Measurements from ENCODE around the gene CMC1. TPM values are rescaled to one million over a fixed set of nuclear protein-coding genes. Genes with fewer than 3 reads are reported as not detected.
A peak's percentile ranks its signal among the peaks of the same experiment; 100 is the strongest.
"Not testable (repeated sequence)": the region's sequence is repeated elsewhere in the genome, so short reads cannot be mapped to it uniquely, and the experiment has no call there.

The CMC1 gene
- total RNA-seq, result 29.5 and 32.5 TPM in 2 replicates

DNA sequence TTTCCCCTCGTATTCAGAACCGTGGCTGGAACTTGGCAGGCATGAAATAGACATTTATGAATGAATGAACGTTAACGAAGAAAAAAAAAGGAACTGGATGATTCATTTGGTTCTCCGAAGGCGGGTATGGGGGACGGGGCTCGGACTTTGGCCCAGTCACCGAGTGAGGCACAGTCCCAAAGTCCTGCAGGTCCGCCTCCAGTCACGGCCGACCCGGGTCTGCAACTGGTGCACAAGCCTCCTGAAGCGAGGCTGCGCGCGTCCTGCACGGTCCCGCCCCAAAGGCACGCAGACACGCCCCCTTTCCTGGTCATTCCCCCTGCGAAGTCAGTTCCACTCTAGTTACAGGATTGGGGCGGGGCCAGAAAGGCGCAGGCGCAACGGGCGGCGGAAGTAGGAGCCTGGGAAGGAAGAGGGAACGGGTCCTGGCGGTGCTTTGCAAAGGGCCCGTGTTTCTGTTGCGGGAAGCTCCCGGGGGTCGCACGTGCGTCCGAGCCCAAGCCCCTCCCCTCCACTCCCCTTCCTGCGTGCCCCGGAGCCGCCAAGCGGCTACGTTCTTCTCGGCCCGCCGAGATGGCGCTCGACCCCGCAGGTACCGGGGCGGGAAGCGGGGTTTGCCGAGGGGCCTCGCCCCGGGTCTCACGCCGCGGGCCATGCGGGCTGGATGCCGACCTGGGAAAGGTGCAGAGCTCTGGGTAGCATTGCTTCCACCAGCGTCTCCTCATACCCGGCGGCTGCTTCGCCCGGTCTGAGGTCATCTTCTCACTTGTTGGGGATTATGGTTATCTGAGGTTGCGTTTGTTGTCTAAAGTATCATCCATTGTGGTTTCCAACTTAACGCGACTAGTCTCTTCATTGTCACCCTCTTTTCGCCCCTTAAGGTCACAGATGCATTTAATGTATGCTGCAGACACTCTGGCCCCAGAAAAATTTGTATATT is at the start of gene CMC1:
CMC1 (plus strand) TSS at position 399 of the 940 bp plus-strand sequence; CDS start at position 574, 175 bp downstream.
- Mint-ChIP-seq H3K36me3 (ENCODE audit: low read depth) (peaks cover 17% of the 10 kb centered on the region), H3K27ac (peak within 1 kb of the TSS; percentile 96), H3K4me1 (ENCODE audit: low read depth) (peaks cover 37% of the 10 kb centered on the region), H3K27me3 (ENCODE audit: insufficient read depth) (no peaks in the 10 kb centered on the region), H3K4me3 (peak within 1 kb of the TSS; percentile 94), H3K9me3 (peaks cover 3% of the 10 kb centered on the region)
- DNase-seq (ENCODE audit: low spot score), result peak; percentile 87
- intact Hi-C loops (cut with micrococcal nuclease), result loop anchor here (1.0 to 2.0 kb wide), 8 partner anchors 45 to 872 kb away; partner anchors contain the start of genes NEK10 and SLC4A7

GRCh38 chr3:28198161-28198560 is 43.3 kb upstream of the CMC1 start:
- Mint-ChIP-seq H3K4me3 (no peak overlapping the region), H3K4me1 (ENCODE audit: low read depth) (no peaks in the 10 kb centered on the region), H3K9me3 (peaks cover 4% of the 10 kb centered on the region), H3K36me3 (ENCODE audit: low read depth) (peaks cover 2% of the 10 kb centered on the region), H3K27ac (no peak overlapping the region), H3K27me3 (ENCODE audit: insufficient read depth) (no peaks in the 10 kb centered on the region)
- intact Hi-C loops (cut with micrococcal nuclease), result no loop called here
- DNase-seq (ENCODE audit: low spot score), result no peak

- no peak for DNase-seq (ENCODE audit: low spot score)
- Mint-ChIP-seq H3K4me3 (no peak overlapping the region), H3K36me3 (ENCODE audit: low read depth) (peaks cover 2% of the 10 kb centered on the region), H3K9me3 (peaks cover 4% of the 10 kb centered on the region), H3K27ac (no peak overlapping the region), H3K4me1 (ENCODE audit: low read depth) (no peaks in the 10 kb centered on the region), H3K27me3 (ENCODE audit: insufficient read depth) (no peaks in the 10 kb centered on the region)
- intact Hi-C loops (cut with micrococcal nuclease), result no loop called here
Measured at GRCh38 chr3:28198974-28199373, 42.4 kb upstream of the CMC1 start.

GRCh38 chr3:28199643-28200042 is 41.8 kb upstream of the CMC1 start:
- H3K27me3 Mint-ChIP-seq (ENCODE audit: insufficient read depth); H3K36me3 Mint-ChIP-seq (ENCODE audit: low read depth); H3K4me1 Mint-ChIP-seq (ENCODE audit: low read depth); H3K9me3 Mint-ChIP-seq; intact Hi-C loops (cut with micrococcal nuclease); H3K27ac Mint-ChIP-seq; H3K4me3 Mint-ChIP-seq; DNase-seq (ENCODE audit: low spot score): not testable (repeated sequence)

DNA sequence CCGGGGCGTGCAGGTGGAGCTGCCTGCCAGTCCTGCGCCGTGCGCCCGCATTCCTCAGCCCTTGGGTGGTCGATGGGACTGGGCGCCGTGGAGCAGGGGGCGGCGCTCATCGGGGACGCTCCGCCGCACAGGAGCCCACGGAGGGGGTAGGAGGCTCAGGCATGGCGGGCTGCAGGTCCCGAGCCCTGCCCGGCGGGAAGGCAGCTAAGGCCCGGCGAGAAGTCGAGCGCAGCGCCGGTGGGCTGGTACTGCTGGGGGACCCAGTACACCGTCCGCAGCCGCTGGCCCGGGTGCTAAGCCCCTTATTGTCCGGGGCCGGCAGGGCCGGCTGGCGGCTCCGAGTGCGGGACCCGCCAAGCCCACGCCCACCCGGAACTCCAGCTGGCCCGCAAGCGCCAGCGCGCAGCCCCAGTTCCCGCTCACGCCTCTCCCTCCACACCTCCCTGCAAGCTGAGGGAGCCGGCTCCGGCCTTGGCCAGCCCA is 41.0 kb upstream of the CMC1 start:
- H3K27ac Mint-ChIP-seq; H3K4me1 Mint-ChIP-seq (ENCODE audit: low read depth); H3K4me3 Mint-ChIP-seq; H3K9me3 Mint-ChIP-seq; H3K27me3 Mint-ChIP-seq (ENCODE audit: insufficient read depth); H3K36me3 Mint-ChIP-seq (ENCODE audit: low read depth); DNase-seq (ENCODE audit: low spot score); intact Hi-C loops (cut with micrococcal nuclease): not testable (repeated sequence)

DNA sequence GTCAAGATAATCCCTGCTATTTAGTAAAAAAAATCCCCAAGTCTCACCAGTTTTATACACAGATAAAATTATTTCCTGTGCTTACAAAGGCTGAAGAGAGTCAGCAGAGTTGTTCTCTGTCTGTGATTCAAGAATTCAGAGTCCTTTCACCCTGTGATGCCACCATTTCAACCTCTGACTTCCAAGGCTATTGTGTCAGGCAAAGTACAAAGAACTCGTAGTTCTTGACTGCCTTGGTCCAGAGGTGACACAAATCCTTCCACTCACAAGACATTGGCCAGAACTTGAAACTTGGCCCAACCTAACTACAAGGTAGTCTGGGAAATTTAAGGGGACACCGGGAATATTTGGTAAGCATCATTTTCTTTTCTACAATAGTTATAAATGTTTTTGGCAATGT is 34.9 kb upstream of the CMC1 start:
- DNase-seq (ENCODE audit: low spot score), result no peak
- intact Hi-C loops (cut with micrococcal nuclease), result no loop called here

GRCh38 chr3:28207000-28207733 is 34.3 kb upstream of the CMC1 start:
- H3K4me3 Mint-ChIP-seq, result no peak overlapping the region
- peaks cover 11% of the 10 kb centered on the region for H3K4me1 Mint-ChIP-seq (ENCODE audit: low read depth)
- H3K27ac Mint-ChIP-seq, result no peak overlapping the region
- no peaks in the 10 kb centered on the region for H3K9me3 Mint-ChIP-seq
- no peaks in the 10 kb centered on the region for H3K27me3 Mint-ChIP-seq (ENCODE audit: insufficient read depth)
- H3K36me3 Mint-ChIP-seq (ENCODE audit: low read depth), result no peaks in the 10 kb centered on the region
- intact Hi-C loops (cut with micrococcal nuclease), result no loop called here
- no peak for DNase-seq (ENCODE audit: low spot score)

More for the DNA sequence above, 34.9 kb upstream of the CMC1 start:
- no peaks in the 10 kb centered on the region for H3K27me3 Mint-ChIP-seq (ENCODE audit: insufficient read depth)
- no peak overlapping the region for H3K4me3 Mint-ChIP-seq
- no peak overlapping the region for H3K27ac Mint-ChIP-seq
- no peaks in the 10 kb centered on the region for H3K9me3 Mint-ChIP-seq
- H3K36me3 Mint-ChIP-seq (ENCODE audit: low read depth), result no peaks in the 10 kb centered on the region
- H3K4me1 Mint-ChIP-seq (ENCODE audit: low read depth), result peaks cover 8% of the 10 kb centered on the region

- intact Hi-C loops (cut with micrococcal nuclease), result no loop called here
- Mint-ChIP-seq H3K27ac (no peak overlapping the region), H3K9me3 (peaks cover 31% of the 10 kb centered on the region), H3K27me3 (ENCODE audit: insufficient read depth) (no peaks in the 10 kb centered on the region), H3K4me3 (no peak overlapping the region), H3K4me1 (ENCODE audit: low read depth) (peaks cover 11% of the 10 kb centered on the region), H3K36me3 (ENCODE audit: low read depth) (no peaks in the 10 kb centered on the region)
- DNase-seq (ENCODE audit: low spot score), result no peak
Measured at GRCh38 chr3:28210968-28211713, 30.3 kb upstream of the CMC1 start.

DNA sequence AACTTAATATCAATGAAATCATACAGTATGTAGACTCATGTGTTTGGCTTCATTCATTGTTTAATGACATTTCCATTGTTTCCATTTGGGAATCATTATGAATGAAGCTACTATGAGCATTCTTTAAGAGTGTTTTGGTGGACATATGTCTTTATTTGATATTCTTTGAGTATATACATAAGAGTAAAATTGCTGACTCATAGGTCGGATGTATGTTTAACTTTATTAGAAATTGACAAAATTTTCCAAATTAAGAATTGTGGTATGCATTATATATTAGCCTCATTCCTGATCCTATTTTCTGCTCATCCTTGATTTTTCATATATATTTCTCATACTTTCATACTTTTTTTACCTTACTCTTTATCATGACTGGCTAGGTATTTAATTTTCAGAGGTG is 28.7 kb upstream of the CMC1 start:
- intact Hi-C loops (cut with micrococcal nuclease), result no loop called here

GRCh38 chr3:28215407-28215806 is 26.0 kb upstream of the CMC1 start:
- H3K4me3 Mint-ChIP-seq, result no peak overlapping the region
- intact Hi-C loops (cut with micrococcal nuclease), result no loop called here
- peaks cover 3% of the 10 kb centered on the region for H3K36me3 Mint-ChIP-seq (ENCODE audit: low read depth)
- H3K27me3 Mint-ChIP-seq (ENCODE audit: insufficient read depth), result no peaks in the 10 kb centered on the region
- H3K9me3 Mint-ChIP-seq, result peaks cover 61% of the 10 kb centered on the region
- H3K4me1 Mint-ChIP-seq (ENCODE audit: low read depth), result peaks cover 24% of the 10 kb centered on the region
- DNase-seq (ENCODE audit: low spot score), result no peak
- H3K27ac Mint-ChIP-seq, result no peak overlapping the region

More for the DNA sequence above, 28.7 kb upstream of the CMC1 start:
- Mint-ChIP-seq H3K4me1 (ENCODE audit: low read depth) (peaks cover 12% of the 10 kb centered on the region), H3K9me3 (peaks cover 39% of the 10 kb centered on the region), H3K36me3 (ENCODE audit: low read depth) (no peaks in the 10 kb centered on the region), H3K4me3 (no peak overlapping the region), H3K27me3 (ENCODE audit: insufficient read depth) (no peaks in the 10 kb centered on the region), H3K27ac (no peak overlapping the region)
- no peak for DNase-seq (ENCODE audit: low spot score)

GRCh38 chr3:28218071-28218916 is 23.1 kb upstream of the CMC1 start:
- Mint-ChIP-seq H3K4me1 (ENCODE audit: low read depth) (peaks cover 13% of the 10 kb centered on the region), H3K27ac (no peak overlapping the region), H3K27me3 (ENCODE audit: insufficient read depth) (no peaks in the 10 kb centered on the region), H3K4me3 (no peak overlapping the region), H3K9me3 (peaks cover 60% of the 10 kb centered on the region), H3K36me3 (ENCODE audit: low read depth) (peaks cover 7% of the 10 kb centered on the region)
- DNase-seq (ENCODE audit: low spot score), result no peak
- intact Hi-C loops (cut with micrococcal nuclease), result no loop called here

- no peak for DNase-seq (ENCODE audit: low spot score)
- H3K9me3 Mint-ChIP-seq, result peaks cover 55% of the 10 kb centered on the region
- peaks cover 13% of the 10 kb centered on the region for H3K4me1 Mint-ChIP-seq (ENCODE audit: low read depth)
- intact Hi-C loops (cut with micrococcal nuclease), result no loop called here
- H3K4me3 Mint-ChIP-seq, result no peak overlapping the region
- H3K27ac Mint-ChIP-seq, result no peak overlapping the region
- no peaks in the 10 kb centered on the region for H3K27me3 Mint-ChIP-seq (ENCODE audit: insufficient read depth)
- peaks cover 7% of the 10 kb centered on the region for H3K36me3 Mint-ChIP-seq (ENCODE audit: low read depth)
Measured at GRCh38 chr3:28218917-28219198, 22.6 kb upstream of the CMC1 start.
